Stimulated activated CD8-positive, alpha-beta memory T cell treated with anti-CD3 and anti-CD28 coated beads, Interleukin-4, amount 100 ng/mL, for 48 hours (primary cell): Measurements from ENCODE around the gene ARHGAP24.
"Not testable (repeated sequence)": the region's sequence is repeated elsewhere in the genome, so short reads cannot be mapped to it uniquely, and the experiment has no call there.

ENCODE experiments used
- DNase-seq: peaks from one replicate; pipeline ENCODE4 v3.0.0-alpha.2; 2020

ARHGAP24 gene

DNA sequence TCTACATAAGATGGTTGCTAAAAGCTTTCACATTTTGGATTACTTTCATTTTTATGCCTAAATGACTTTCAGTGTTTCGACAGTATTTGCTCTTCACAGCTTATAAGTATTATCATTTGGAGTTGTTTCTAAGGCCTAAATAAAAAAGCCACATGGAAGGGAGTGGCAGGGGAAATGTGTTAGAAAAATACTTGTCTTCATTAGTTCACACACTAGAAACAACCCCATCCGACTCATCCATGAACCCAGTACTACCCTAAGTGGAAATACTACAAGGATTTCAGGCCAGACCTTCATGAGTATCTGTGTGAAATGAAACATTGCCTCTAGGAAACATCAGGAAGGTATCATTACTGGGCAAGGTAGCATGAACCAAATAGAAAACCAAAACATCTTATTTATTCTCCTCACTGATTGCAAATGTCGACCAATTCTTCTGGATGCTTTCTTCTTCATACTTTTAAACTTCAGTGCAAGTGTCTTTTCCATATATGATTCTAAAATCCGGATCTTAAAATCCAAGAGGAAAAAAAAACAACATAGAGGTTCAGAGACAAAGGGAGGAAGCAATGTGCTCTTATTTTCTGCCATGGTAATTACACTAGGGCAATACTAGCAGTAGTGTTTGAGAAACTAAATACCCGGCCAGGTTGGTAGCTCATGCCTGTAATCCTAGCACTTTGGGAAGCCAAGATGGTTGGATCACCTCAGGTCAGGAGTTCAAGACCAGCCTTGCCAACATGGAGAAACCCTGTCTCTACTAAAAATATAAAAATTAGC, 349.4 kb downstream of the ARHGAP24 start:
- DNase-seq: no peak

DNA sequence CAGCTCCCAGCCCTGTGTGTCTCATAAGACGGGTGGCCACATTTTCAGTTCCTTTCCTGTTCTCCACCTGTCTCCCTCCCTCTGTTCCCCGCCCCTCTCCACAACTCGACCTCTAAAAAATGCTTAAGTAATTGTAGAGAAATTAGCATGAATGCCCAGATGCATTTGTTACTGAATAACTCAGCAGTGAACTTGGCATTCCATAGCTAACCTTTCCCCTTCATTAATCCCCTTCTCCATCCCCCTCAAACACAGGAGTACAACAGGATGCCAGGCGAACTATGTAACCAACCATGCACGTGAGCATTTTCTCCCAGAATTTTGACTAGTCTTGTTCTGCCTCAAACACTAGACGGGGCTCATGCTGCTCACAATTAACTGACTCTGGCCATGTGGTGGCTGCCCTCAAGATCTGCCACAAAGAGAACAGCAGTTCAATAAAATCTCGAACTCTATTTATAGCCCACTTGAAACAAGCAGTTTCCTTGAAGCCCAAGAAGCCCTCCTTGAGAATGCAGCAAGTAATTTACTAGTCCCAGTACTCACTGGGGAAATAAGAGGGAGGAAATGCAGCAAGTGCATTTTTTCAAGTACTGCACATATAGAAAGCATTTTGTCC, 351.2 kb downstream of the ARHGAP24 start:
- DNase-seq: no peak

DNA sequence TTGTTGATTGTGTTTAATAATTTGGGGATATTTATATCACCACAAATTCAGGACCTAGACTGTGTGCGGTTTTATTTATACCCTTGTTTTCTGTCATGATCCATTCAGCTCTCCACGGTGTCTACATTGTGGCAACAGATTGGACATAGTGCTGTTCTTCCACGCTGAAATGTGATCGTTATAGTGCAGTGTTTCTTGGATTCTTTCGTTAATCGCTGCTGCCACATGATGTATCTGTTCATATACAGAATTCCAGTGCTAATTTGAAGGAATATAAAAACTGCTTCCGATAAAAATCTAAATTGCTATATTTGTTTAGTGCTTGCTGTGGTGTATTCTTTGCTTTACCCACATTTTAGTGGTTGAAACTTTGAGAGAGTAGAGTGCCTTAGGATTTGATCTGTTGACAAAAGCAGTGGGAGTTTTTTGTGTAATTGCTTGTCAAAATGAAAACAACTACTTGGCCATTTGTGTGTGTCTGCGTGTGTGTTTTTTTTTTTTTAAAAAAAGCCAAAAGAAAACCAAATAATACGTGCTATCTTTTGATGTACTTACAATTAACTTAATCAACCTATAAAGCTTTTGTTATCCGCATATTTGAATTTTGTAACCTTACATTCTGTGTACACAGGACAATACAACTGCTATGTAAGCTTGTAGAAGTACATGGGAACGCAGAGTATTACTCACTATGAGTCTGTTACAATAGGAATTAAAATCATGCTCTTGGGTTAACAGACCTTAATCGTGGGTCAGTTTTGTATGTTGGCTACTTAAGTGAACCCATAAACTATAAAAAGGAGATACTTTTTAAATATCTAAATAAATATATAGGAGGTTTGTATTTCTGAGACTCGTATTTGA, 353.3 kb downstream of the ARHGAP24 start:
- DNase-seq: no peak

DNA sequence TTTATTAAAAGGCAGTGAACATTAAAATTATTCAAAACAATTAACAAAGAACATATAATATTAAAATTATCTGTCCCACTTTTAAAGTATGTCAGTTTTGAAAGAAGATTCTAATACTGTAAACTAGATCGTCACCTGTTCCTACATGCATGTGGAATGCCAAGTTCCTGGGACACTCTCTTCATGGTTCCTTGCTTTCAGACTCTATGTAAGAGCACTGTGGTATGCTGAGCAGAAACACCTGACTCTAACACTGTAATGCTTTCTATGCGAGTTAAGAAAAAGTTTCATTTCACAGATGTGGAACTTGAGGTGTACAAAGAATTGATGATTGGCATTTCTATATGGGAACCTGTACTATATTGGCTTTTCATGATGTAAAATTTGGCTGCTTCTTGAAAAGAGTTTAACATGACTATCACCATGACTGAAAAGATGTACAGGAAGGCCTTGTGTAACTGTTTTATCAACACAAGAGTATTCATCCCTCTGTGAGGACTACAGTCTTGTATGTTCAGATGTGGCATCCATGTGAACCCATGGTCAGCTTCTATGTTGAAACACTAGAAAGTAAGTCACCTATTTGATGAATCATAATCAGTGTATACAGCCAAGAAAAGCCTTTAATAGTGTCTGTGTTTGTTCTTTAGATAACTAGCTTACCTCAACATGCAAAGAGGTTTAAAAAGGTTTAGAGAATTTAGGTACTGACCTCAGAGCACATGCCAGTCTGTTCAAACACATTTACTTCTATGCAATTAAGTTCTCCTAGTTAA, 354.5 kb downstream of the ARHGAP24 start:
- DNase-seq: no peak

DNA sequence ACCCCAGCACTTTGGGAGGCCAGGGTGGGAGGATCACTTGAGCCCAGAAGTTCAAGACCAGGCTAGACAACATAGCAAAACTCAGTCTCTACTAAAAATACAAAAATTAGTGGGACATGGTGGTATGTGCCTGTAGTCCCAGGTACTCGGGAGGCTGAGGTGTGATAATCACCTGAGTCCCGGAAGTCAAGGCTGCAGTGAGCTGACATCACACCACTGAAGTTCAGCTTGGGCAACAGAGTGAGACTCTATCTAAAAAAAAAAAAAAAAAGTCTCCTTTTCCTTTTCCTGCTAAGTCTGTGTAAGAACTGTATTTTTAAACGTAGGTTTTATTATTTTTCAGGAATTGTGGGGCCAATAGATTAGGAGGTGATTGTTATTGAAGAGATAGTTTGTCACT, 356.7 kb downstream of the ARHGAP24 start:
- DNase-seq: no peak

DNA sequence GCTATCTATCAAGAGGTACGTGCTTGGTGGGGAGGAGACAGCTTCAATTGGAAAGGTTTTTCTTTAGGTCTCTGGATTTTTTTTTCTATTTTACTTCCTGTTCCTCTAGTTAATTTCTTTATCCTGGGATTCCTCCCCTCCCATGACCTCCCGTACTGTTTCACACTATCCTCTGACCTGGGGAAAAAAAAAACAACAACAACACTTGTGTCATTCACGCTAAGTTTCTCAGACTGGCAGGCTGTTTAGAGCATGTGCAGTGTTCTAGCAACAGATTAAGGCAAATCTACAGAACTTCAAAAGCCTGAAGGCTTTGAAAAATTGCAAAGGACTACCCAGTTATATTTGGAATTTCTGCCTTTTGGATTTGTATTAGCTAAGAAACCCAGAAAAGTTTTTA, 358.4 kb downstream of the ARHGAP24 start:
- no peak for DNase-seq

DNA sequence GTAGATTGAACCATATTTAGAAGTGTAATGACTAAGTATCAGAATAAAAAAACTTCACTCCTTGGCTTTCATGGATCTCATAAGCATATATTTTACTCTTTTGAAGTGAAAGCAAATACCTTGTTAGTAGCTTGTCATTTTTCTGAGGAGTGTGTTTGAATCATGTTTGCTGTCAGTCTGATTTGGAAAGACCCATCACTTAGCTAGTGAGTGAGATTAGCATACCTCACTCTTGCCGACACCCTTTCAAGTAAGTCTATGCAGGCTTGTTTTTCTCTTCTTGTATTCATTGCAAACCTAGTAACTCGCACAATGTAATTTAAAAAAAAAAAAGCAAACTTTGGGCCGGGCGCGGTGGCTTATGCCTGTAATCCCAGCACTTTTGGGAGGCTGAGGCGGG, 360.0 kb downstream of the ARHGAP24 start:
- DNase-seq: no peak

DNA sequence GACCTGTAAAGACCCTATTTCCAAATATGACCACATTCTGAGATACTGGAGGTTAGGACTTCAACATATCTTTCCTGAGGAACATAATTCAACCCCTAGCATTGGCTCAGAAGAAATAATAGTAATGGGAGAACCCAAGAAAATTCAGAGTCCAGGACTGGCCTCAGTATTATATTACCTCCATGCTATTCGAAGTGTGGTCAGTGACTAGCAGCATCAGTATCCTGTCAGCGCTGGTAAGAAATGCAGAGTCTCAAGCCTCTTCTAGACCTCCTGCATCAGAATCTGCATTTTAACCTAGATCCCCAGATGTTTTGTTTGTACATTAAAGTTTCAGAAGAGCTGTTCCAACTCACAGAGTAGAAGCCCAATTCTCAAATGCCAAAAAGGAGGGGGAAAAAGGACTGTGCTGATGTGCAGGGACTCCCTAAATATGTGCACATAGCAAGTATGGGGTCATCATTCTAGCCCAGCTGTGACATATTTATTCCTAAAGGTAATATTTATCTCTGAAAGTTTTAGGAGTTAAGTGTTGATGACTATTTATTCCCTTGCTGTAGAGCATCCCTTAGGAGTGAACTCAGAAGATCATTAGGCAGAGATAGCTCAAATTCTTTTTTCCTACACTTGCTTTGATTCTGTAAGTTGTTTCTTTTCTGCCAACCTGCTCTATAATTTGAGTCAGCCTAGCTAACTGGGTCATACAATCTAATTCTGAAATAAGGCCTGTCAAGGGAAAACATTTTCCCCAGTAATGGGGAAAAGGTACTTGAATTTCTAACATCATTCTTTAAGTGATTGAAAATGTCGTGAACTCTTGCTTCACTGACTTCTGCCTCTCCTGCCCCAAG, 361.9 kb downstream of the ARHGAP24 start:
- no peak for DNase-seq

DNA sequence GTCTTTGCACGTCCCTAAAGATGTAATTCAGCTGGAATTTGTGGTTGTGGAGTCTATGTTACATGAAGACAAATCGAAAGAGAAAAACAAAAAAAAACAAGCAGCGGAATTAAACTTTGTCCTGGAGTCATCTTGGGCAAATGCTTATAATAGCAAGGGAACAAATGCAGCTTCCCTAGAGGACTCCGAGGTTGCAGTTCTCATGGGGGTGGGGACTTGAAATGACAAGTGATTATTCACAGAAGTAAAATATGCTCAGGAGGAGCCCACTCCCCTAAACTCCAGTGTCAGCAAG, 362.4 kb downstream of the ARHGAP24 start:
- no peak for DNase-seq

DNA sequence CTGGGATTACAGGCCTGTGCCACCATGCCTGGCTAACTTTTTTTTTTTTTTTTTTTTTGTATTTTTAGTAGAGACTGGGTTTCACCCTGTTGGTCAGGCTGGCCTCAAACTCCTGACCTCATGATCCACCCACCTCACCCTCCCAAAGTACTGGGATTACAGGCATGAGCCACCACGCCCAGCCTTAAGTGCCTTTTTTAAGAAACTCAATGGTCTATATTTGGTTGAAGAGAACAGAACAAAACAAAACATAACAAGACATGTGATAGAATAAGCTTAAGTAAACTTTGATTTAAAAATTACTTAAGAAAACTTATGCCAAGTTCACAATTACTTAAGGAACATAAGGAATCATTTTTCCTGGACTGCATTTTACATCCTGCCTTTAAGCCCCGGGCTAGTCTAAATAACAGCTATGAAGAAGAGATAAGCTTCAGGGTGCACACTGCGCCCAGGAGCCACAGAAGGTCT, 365.1 kb downstream of the ARHGAP24 start:
- DNase-seq: not testable (repeated sequence)

DNA sequence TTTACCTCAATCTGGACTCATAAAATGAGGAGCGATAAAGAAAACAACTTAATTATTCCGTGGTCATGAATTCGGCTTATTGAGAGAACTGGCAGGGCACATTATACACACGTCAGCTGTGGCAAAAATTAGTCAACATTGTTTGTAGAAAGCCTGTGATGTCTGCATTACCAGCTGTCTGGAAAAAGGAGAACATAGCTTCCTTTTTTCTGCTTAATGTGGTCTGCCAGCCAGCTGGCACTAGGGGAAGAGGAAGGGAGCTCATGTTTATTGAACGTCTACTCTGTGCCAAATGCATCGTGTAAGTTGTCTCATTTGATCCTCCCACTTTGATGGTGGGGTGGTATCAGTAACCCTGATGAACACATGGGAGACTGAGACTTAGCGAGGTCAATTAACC, 367.6 kb downstream of the ARHGAP24 start:
- DNase-seq: no peak

DNA sequence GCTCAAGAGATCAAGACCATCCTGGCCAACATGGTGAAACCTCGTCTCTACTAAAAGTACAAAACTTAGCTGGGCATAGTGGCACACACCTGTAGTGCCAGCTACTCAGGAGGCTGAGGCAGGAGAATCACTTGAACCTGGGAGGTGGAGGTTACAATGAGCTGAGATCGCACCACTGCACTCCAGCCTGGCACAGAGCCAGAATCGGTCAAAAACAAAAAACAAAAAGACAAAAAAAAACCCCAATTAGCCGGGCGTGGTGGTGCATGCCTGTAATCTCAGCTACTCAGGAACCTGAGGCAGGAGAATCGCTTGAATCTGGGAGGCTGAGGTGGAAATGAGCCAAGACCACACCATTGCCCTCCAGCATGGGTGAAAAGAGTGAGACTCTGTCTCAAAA, 378.8 kb downstream of the ARHGAP24 start:
- not testable (repeated sequence) for DNase-seq

DNA sequence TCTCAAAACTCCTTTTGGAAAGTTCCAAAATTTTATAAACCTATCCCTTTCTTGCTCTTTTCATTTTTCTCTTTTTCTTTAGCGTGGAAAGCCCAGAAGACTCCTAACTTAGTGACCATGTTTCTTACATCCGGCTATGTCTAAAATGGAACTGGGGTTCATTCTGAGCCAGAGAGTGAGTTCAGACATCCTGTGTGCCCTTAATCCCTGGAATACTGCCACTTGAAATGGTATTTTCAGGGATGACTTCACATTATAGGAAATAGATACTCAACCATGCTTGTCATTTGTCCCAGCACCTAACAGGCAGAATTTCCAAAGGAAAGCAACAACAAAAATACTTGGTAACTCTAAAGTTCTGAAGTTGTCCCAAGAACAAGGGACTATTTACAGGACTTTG, 379.6 kb downstream of the ARHGAP24 start:
- DNase-seq: no peak

DNA sequence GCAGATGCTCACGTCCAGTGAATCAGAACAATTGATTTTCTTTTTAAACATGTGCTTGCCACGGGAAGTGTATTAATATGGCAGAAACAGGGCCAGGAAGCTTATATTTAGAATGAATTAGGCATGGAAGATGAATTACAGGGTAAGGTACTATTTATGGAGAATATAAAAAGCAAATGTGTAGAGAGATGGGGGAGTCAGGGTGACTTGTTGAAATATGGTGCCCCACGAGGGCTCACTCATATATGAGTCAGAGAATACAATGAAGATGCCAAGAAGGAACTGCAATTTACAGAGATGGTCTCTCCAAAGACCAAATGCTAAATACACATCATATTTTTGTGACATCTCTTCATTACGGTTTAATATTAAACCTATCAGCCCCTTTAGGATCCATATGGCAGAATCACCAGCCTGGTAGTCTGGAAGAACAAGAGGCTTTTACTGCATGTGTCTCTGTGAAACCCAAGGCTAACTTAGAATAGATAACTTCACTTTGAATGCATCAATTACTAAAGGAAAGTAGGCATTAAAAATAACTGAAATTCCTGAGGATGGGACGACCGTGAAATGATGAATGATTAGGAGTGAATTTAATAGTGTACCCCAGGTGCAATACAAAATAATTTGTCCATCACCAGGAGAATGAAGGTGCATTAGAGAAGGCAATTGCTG, 385.3 kb downstream of the ARHGAP24 start:
- DNase-seq: no peak

DNA sequence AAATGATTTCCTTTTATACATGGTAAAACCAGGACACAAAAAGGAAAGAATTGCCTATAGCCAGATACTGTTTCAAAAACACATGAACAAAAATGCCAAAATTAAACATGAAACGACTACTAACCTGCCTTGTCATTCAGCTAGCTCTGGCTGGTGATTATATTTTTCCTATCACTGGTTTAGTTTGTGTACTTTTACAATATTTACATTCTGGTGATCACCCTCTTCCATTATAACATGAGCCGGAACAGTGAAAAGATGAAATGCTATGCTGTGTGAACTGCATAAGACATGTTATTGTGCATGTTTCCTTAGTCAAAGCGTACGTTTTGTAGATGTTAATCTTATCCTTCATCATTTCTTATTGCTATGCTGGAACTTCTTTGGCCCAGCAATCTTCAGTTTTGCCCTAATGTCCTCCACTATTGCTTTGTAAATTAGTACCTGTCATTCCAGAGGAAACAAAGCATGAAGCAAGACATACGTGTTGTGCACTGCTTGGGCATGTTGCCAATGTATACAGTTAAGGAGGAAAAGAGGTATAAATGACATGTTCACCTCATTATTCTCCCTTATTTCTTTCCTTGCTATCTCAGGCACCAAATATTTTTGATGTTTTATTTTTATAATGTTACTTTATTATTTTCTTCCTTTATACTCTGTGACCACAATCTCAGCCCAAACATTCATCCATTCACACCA, 386.3 kb downstream of the ARHGAP24 start:
- DNase-seq: no peak

DNA sequence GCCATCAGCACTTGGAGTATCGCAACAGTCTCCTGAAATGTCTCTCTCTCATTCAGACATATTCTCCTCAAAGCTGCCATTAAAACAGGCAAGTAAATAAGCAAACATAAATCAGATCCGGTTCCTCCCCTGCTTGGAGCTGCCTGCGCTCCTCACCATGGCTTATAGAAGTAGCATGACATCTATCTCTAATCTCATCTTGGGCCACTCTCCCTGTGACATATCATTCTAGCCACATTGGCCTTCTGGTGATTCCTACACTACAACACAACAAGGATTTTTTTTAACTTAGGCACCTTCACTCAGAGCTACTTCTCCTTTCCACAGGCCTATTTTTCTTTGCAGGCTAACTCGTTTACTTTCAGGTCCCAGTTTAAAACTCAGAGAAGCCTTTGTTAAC, 387.9 kb downstream of the ARHGAP24 start:
- no peak for DNase-seq

DNA sequence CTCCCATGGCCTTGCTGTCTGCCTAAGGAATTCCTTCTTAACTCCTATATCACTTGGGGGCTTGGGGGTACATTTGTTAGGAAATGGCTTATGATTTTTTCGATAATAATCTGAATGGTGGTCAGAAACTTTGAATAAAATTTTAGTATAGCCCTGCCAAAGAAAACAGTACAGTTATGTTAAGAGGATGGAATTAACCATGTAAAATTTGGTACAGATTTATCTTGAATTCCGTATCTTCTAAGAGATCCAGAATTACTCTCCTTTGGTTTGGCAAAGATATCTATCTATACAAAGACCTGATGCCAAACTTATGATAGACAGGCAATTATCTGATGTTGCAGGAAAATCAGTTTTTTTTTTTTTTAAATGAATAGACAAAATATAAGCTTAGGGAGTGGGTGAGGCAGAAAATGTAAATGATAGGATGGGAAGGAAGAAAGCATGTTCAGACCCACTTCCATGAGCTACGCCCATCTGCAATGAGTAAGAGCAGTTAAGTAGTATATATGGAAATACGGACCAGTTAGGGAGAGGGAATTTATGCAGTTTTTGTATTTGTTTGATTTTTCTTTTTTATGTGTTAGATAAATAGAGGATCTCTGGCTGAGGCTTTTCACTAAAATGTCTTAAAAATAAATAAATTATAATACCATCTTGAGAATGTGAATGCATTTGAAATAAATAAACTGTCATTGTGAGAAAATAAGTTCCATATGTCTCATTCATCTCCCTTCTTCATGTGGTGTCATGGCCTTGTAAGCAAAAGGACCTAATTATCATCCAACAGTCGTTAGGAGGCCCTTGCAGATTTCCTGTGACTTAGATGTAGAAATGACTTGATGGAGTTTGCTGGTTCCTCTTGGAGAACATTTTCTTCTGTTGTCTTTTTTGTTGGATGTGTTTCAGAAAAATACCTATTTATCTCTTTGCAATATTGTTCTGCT, 389.6 kb downstream of the ARHGAP24 start:
- no peak for DNase-seq

DNA sequence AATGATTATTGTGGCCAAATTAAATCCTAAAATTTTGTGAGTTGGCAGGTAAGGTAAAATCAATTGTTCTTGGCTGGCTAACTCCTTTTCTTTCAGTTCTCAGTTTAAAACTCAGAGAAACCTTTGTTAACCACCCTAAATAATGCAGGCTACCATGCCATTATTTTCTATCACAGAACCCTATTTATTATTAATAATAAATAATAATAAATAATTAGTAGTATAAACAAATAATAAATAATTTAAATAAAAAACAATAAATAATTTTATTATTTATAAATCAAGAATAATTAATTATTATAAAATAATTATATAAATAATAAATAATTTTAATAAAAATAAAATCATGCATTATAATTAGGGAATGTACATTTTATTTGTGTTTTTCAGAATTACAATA, 390.3 kb downstream of the ARHGAP24 start:
- no peak for DNase-seq

DNA sequence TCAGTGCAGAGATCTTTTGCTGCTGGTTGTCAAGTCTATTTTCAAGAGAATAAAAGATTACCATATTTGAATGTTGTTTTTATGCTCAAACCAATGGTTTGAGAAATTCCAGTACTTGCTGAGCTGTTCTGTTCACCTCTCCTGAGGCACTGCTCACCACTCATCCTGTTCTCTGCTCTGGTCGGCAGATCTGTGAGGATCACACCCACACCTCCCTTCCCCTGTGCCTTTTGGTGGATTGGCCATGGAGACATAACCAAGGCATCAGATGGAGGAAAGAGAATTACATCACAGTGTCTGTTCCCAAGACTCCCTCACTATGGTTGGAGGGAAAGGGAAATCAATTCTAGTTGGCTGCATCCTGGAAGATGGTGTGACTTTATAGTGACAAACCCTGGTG, 391.6 kb downstream of the ARHGAP24 start:
- DNase-seq: no peak

DNA sequence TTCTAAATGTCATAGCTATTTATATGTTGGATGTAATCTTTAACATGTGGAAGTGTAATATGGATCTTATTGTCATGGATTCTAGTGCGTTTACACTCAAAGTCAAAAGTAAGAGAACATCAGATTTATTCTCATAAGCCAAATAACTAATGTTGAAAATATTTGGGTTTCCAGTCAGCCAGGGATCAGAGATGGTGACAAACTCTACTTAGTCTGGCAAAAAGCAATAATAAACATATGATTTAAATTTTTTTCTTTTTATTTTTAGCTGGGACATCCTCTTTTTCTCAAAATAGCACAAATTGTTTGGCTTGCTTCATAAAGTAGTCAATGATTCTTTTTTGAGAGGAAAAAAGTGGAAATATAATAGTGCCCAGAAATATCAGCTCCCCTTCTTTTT, 392.3 kb downstream of the ARHGAP24 start:
- DNase-seq: no peak
